GM18858 (cell line): Measurements from ENCODE around the gene PPARD.
"Not testable (repeated sequence)": the region's sequence is repeated elsewhere in the genome, so short reads cannot be mapped to it uniquely, and the experiment has no call there.

Experiments
- ATAC-seq: cut with Tn5 transposase; IDR thresholded peaks from one replicate; pipeline ENCODE4 v1.9.1; 2021; ENCODE audit not compliant: unreplicated experiment

The PPARD gene

GRCh38 chr6:35403544-35404442, 61.4 kb downstream of the PPARD start:
- no peak for ATAC-seq

GRCh38 chr6:35406711-35407485, 64.5 kb downstream of the PPARD start:
- no peak for ATAC-seq

- no peak for ATAC-seq
Observed at GRCh38 chr6:35409245-35409644, 66.9 kb downstream of the PPARD start.

- no peak for ATAC-seq
Observed at GRCh38 chr6:35410131-35410530, 67.8 kb downstream of the PPARD start.

- no peak for ATAC-seq
Observed at GRCh38 chr6:35411066-35411465, 68.7 kb downstream of the PPARD start.

GRCh38 chr6:35412102-35412501, 69.7 kb downstream of the PPARD start:
- no peak for ATAC-seq

- no peak for ATAC-seq
Observed at GRCh38 chr6:35413911-35414310, 71.6 kb downstream of the PPARD start.

GRCh38 chr6:35415065-35415891, 72.9 kb downstream of the PPARD start:
- no peak for ATAC-seq

GRCh38 chr6:35417979-35418661, 75.8 kb downstream of the PPARD start:
- no peak for ATAC-seq

- ATAC-seq: no peak
Observed at GRCh38 chr6:35419417-35419816, 77.1 kb downstream of the PPARD start.

GRCh38 chr6:35419961-35420360, 77.6 kb downstream of the PPARD start:
- ATAC-seq: no peak

- no peak for ATAC-seq
Observed at GRCh38 chr6:35425284-35425683, 82.9 kb downstream of the PPARD start.

- no peak for ATAC-seq
Observed at GRCh38 chr6:35426074-35426473, 83.7 kb downstream of the PPARD start.

- no peak for ATAC-seq
Observed at GRCh38 chr6:35427435-35427834, 85.1 kb downstream of the PPARD start.

GRCh38 chr6:35427851-35428321, 85.5 kb downstream of the PPARD start:
- ATAC-seq: no peak

- ATAC-seq: no peak
Observed at GRCh38 chr6:35428421-35429149, 86.2 kb downstream of the PPARD start.

GRCh38 chr6:35429463-35429862, 87.1 kb downstream of the PPARD start:
- no peak for ATAC-seq

- ATAC-seq: no peak
Observed at GRCh38 chr6:35432291-35432690, 89.9 kb downstream of the PPARD start.

GRCh38 chr6:35432702-35433101, 90.3 kb downstream of the PPARD start:
- not testable (repeated sequence) for ATAC-seq
